Tibial artery (tissue), 4 donors: ENCODE measurements around the gene SND1.
A peak's percentile ranks its signal among the peaks of the same experiment; 100 is the strongest.

Experiments used
- DNase-seq, 2 donors: peaks; one replicate each; pipeline ENCODE4 v3.0.0-alpha.2; 2019
- H3K27ac ChIP-seq, 2 donors: fragments of 200-600 bp; sonication (generic) in 1 of 2; 1 replicate in 1 of 2; 2 replicates in 1 of 2; pipeline ENCODE4 v1.5.1; 2018 to 2019; ENCODE audit warnings: mild to moderate bottlenecking in 1 of 2
- H3K27me3 ChIP-seq, 2 donors: fragments of 200-600 bp; sonication (generic) in 1 of 2; one replicate each; pipeline versions ENCODE4 v1.5.1 to v1.6.0; 2016 to 2019
- H3K36me3 ChIP-seq, 3 donors: fragments of 200-600 bp; sonication (generic) in 2 of 3; one replicate each; pipeline ENCODE4 v1.5.1; 2016 to 2019; ENCODE audit warnings: mild to moderate bottlenecking in 2 of 3
- H3K4me1 ChIP-seq, 4 donors: fragments of 200-600 bp; sonication (generic) in 2 of 4; 1 replicate in 3 of 4; 2 replicates in 1 of 4; pipeline ENCODE4 v1.5.1; 2016 to 2019
- H3K4me3 ChIP-seq, 2 donors: fragments of 200-600 bp; sonication (generic) in 1 of 2; 1 replicate in 1 of 2; 2 replicates in 1 of 2; pipeline ENCODE4 v1.5.1; 2018 to 2019; ENCODE audit warnings: mild to moderate bottlenecking in 2 of 2
- H3K9me3 ChIP-seq, 3 donors: fragments of 200-600 bp; sonication (generic) in 1 of 3; one replicate each; pipeline ENCODE4 v1.5.1; 2016 to 2019
- intact Hi-C: fragments of 100-400 bp; cut with DNase I; formaldehyde crosslinking; loops from one replicate; pipeline ENCODE4 v1.15.0; 2023; ENCODE audit warnings: low total_unique reads
- TF ChIP-seq, protein P1 (sequence below), 2 experiments: fragments of 200-600 bp in 1 of 2; fragments of 450-650 bp in 1 of 2; IDR thresholded peaks; one replicate each; pipeline ENCODE4 v1.5.1; 2017 to 2019; ENCODE audit warnings: antibody characterized with exemption in 2 of 2, mild to moderate bottlenecking in 1 of 2, moderate library complexity in 1 of 2

SND1 gene

GRCh38 chr7:127844165-127844564 lies 192.2 kb downstream of the SND1 start:
- Histone ChIP-seq H3K27me3 (no peaks in the 10 kb centered on the region), H3K27ac (no peak overlapping the region), H3K36me3 (no peaks in the 10 kb centered on the region), H3K9me3 (no peaks in the 10 kb centered on the region), H3K4me3 (no peak overlapping the region), H3K4me1 (peaks cover 0 to 20% (median 7%) of the 10 kb centered on the region in 4 donors)
- TF ChIP-seq, protein P1, sequence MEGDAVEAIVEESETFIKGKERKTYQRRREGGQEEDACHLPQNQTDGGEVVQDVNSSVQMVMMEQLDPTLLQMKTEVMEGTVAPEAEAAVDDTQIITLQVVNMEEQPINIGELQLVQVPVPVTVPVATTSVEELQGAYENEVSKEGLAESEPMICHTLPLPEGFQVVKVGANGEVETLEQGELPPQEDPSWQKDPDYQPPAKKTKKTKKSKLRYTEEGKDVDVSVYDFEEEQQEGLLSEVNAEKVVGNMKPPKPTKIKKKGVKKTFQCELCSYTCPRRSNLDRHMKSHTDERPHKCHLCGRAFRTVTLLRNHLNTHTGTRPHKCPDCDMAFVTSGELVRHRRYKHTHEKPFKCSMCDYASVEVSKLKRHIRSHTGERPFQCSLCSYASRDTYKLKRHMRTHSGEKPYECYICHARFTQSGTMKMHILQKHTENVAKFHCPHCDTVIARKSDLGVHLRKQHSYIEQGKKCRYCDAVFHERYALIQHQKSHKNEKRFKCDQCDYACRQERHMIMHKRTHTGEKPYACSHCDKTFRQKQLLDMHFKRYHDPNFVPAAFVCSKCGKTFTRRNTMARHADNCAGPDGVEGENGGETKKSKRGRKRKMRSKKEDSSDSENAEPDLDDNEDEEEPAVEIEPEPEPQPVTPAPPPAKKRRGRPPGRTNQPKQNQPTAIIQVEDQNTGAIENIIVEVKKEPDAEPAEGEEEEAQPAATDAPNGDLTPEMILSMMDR (IDR thresholded peaks at IDR 0.05), result no peak
- DNase-seq, result no peak
- intact Hi-C loops, result no loop called here

DNA sequence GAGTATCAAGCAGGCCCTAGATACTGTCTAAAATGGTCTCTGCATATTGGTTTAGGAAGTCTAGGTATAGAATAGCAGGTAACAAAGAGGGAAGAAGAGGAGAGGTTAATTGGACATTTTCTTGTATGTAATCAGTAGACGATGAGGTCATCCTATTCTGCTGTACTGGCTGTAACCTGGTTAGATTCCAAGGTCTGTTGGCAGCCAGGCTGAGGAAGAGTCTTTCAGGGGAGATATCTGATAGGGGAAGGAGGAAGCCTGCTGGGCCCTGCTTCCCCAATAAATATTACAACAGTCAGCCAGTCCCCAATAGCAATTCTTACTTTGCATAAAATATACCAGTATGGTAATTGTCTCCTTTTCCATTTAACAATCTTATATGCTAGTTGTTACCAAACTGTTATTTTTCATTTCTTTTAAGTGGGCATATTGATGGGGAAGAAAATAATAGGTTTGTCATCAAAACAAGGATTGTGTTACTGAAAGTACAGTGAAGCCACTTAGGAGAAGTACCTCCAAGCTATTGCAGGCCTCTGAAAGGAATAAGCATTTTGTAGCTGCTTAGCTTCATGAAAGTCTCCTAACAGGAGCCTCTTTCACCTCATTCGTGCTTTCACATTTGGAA lies 192.8 kb downstream of the SND1 start:
- H3K4me1 ChIP-seq, result peaks cover 0 to 20% (median 7%) of the 10 kb centered on the region in 4 donors
- peak in 1 of 2 donors; percentile 48 for DNase-seq
- intact Hi-C loops, result no loop called here
- no peaks in the 10 kb centered on the region for H3K9me3 ChIP-seq
- H3K4me3 ChIP-seq, result no peak overlapping the region
- TF ChIP-seq, protein P1 (IDR thresholded peaks at IDR 0.05), result no peak
- H3K27ac ChIP-seq, result no peak overlapping the region
- no peaks in the 10 kb centered on the region for H3K36me3 ChIP-seq
- H3K27me3 ChIP-seq, result no peaks in the 10 kb centered on the region

DNA sequence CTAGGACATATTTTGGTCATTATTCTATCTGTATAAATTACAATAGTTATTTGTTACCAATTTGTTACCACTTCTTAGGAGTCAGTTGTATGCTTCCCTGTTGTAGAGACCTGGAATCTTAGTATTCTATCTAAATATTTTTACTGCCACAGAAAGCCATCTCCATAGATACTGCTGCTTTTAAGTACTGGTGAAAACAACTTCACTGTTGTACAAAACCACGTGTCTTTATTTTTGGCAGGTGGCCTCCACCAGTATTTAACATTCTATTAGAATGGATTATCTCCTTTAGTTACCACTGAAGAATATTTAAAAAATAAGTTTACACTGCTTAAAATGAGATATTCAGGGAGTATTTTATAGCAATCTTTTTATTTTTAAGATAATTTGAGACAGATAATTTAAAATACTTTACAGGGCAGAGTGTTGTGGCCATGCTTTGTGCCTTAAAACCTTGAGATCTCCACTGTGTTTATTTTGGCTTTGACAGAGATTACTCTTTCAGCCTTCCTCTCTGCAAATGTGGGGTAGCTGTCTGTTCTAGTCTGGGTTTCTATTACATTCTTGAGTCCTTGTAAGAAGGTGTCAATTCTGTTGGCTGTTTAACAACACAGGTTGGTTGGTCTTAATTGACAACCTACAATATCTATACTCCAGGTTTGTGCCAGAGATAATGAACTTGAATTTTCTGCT lies 193.7 kb downstream of the SND1 start:
- H3K9me3 ChIP-seq, result no peaks in the 10 kb centered on the region
- no peak for DNase-seq
- no peak overlapping the region for H3K4me3 ChIP-seq
- TF ChIP-seq, protein P1 (IDR thresholded peaks at IDR 0.05), result no peak
- no peak overlapping the region for H3K27ac ChIP-seq
- H3K4me1 ChIP-seq, result peaks cover 0 to 20% (median 8%) of the 10 kb centered on the region in 4 donors
- intact Hi-C loops, result no loop called here
- no peaks in the 10 kb centered on the region for H3K27me3 ChIP-seq
- no peaks in the 10 kb centered on the region for H3K36me3 ChIP-seq

- intact Hi-C loops, result no loop called here
- no peak overlapping the region for H3K27ac ChIP-seq
- TF ChIP-seq, protein P1 (IDR thresholded peaks at IDR 0.05), result no peak
- H3K4me1 ChIP-seq, result peaks cover 0 to 22% (median 10%) of the 10 kb centered on the region in 4 donors
- DNase-seq, result no peak
- H3K9me3 ChIP-seq, result no peaks in the 10 kb centered on the region
- H3K36me3 ChIP-seq, result no peaks in the 10 kb centered on the region
- H3K27me3 ChIP-seq, result no peaks in the 10 kb centered on the region
- H3K4me3 ChIP-seq, result no peak overlapping the region
Observed at GRCh38 chr7:127847641-127848040, 195.6 kb downstream of the SND1 start.

DNA sequence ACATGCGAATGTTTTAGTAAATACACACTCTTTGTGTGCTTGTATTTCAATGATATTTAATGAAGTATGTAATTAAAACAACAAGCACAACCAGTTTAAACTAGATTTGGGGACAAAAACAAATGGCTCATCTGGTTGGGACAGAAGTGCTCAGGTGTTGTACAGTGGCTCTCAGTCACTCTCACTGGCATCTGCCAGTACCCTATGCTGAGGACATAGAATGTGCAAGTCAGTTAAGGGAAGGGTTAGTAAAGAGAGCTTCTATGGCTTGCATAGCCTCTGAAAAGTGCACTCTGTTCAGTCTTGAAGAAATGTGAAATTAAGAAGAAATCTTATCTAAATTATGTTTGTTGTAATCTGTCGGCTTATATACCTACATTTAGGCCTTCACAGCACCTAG lies 196.2 kb downstream of the SND1 start:
- Histone ChIP-seq H3K27ac (no peak overlapping the region), H3K4me3 (no peak overlapping the region), H3K27me3 (no peaks in the 10 kb centered on the region), H3K4me1 (peaks cover 0 to 22% (median 10%) of the 10 kb centered on the region in 4 donors), H3K9me3 (no peaks in the 10 kb centered on the region), H3K36me3 (no peaks in the 10 kb centered on the region)
- intact Hi-C loops, result no loop called here
- TF ChIP-seq, protein P1 (IDR thresholded peaks at IDR 0.05), result no peak
- DNase-seq, result no peak
